GM19395 (cell line): ENCODE data around the gene SLC16A2.

Experiments used
- ATAC-seq: cut with Tn5 transposase; IDR thresholded peaks from one replicate; pipeline ENCODE4 v1.9.1; 2021; ENCODE audit warnings: mild to moderate bottlenecking, moderate library complexity; ENCODE audit not compliant: unreplicated experiment

The SLC16A2 gene

DNA sequence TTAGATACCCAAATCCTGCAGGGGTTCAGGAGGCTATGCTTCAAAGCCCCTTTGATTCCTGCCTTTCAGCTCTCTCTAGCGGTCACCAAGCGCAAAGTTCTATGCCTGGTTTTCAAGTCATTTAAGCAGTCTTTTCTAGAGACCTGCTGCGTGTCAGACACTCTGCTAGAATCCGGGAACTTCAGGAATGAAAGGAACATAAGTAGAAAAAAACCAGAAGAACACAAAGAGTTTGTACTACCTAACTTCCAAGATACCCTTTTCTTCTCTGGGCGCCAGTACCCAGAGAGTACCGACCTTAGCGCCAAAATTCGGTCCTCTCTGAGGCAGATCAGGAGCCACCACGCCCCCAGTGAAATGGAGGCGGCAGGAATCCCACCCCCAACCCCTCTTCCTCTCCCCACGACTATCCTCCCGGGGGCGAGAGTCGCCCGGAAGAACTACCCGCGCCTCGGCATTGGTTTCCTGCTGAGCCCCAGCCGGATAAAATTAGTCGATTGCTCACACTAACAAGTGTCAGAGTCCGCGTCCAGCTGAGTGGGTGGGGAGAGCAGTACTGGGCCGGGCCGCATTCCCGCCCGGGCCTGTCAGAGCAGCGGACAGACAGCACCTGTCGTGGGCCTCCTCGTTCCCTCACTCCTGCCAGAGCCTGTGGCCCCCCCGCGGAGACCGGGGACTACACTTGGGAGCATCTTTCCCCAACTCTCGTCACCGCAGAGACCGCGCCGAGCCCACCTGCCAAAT, 114.3 kb downstream of the SLC16A2 start:
- peak; percentile 40 for ATAC-seq

DNA sequence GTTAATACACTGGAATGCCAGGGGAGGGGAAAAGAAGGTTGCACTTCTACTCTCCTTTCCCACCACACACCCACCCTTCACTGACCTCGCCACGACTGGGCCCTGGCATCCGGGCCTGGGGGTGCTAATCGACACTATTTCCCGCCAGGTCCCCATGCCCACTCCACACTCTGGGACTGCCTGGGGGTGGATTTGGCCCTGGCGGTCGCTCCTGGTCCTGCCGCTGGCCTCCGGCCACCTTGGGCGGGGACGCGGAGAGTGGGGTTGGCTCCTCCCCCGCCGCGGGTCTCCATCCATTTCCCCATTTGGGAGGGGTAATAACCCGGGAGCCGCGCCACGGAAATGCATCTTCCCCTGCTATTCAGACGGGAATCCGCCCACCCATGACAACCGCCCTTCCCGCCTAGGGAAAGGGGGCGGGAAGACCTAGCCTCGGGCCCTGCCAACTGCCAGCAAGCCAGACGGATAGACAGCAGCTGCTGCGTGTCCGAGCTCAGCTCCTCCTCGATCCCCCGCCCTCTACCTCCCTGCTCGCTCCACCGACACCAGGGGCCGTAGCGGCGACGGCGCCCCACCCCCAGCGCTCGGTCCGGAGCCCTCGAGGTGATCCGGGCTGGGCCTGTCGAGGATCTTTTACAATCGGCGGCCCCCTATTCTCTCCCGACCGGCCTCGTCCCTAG, 115.0 kb downstream of the SLC16A2 start:
- peak; percentile 56 for ATAC-seq

DNA sequence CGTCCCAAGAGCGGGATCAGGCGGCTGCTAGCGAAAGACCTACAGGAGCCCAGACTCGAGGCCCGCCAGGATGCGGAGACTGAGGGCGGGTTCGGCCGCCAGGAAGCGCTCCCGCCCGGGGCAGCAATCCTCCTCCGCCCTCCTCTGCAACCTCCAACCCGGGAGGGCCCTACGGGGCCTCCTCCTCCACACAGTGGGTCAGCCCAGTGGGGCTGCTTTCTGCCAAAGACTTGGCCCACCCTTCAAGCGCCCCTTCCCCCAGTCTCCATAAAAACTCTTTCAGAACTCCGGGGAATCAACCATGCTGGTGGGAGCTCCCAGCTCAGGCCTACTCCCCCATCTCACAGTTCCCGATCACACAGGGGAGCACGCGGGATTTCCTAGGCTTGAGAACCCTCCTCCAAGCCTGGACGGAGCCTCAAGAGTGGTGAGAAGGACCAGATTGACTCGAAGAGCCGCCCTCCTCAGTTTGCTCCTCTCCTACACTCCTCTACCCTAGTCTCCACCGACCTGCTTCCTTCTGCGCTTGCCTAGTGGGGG, 115.6 kb downstream of the SLC16A2 start:
- ATAC-seq: peak; percentile 30

- no peak for ATAC-seq
Observed at GRCh38 chrX:74540635-74541249, 119.4 kb downstream of the SLC16A2 start.

DNA sequence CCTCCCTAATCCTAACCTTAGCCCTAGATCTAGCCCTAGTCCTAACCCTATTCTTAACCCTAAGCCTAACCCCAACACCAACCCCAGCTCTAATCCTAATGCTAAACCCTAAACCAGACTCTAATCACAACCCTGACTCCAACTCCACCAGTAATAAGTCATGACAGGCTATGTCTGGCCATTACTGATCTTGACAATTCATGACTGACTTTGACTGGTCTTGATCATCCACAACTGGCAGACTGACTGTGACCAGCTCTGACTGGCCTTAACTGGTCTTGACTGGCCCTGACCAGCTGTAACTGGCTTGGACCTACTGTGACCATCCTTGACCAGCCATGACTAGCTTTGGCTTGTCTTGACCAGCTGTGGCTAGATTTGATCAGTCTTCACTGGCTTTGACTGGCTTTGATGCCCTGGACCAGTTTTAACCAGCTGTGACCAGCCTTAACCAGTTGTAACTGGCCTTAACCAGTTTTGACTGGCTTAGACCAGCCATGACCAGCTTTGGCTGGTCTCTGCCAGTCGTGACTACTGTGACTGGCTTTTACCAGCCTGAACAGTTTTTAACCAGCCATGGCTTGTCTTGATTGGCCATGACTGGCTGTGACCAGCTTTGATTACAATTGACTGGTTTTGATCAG, 124.7 kb downstream of the SLC16A2 start:
- ATAC-seq: no peak

DNA sequence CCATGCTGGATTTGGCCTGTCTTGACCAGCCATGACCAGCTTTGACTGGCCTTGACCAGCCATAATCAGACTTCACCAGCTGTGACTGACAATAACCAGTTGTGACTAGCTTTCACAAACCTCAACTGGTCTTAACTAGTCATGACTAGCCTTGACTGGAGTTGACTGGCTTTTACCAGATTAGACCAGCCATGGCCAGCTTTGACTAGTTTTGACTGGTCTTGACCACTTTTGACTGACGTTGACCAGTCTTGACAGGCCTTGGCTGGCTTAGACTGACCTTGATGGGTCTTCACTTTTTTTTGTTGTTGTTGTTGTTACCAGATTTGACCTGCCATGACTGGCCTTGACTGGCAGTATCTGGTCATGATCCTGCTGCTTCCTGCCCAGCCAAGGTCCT, 125.7 kb downstream of the SLC16A2 start:
- ATAC-seq: no peak

- ATAC-seq: peak; percentile 94
Observed at GRCh38 chrX:74550295-74550802, 129.1 kb downstream of the SLC16A2 start.

DNA sequence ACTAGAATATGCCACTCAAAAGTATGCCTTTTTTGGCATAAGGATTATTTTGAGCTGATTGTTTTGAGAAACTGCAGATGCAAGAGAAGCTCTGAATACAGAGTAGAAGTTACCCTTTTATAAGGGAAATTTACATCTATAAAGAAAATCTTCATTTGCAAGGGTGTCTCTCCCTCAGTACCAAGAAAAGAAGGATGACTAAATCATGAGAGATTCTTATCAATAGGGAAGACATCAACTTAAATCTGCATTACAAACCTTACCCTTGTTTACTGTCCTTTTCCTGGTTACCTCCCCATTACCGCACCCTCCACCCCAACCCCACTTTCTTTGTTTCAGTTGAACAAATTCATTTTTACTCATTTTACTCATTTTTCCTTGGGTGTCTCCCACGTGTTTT, 130.6 kb downstream of the SLC16A2 start:
- ATAC-seq: no peak

DNA sequence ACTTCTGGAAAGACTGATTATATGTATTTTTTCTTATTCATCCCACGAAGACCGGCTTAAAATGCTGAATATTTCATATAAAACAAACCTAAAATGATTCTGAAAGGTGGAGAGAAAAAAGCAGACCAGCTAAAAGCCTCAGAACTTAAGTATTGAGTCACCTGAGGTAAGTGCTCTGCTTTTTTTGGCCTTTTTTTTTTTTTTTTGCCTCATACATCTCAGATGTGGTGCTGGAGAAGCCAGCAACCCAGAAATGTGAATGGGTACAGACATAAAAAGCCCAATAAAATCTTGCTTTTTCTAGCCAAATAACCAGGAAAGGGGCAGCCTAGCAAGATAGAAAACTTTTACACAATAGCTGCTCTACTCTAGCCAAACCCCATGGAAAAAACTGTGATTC, 136.1 kb downstream of the SLC16A2 start:
- ATAC-seq: no peak

- no peak for ATAC-seq
Observed at GRCh38 chrX:74578137-74578536, 156.8 kb downstream of the SLC16A2 start.

GRCh38 chrX:74579597-74580198, 158.4 kb downstream of the SLC16A2 start:
- no peak for ATAC-seq
